HG02610 (cell line): Measurements from ENCODE around the gene PROSER1.
"Not testable (repeated sequence)": the region's sequence is repeated elsewhere in the genome, so short reads cannot be mapped to it uniquely, and the experiment has no call there.

Experiments used
- ATAC-seq: cut with Tn5 transposase; IDR thresholded peaks from one replicate; pipeline ENCODE4 v1.9.1; 2021; ENCODE audit warnings: mild to moderate bottlenecking, moderate library complexity; ENCODE audit not compliant: unreplicated experiment

Gene PROSER1

GRCh38 chr13:39032150-39032549 is 5.7 kb downstream of the PROSER1 start:
- no peak for ATAC-seq

GRCh38 chr13:39025433-39025839 is 12.5 kb downstream of the PROSER1 start:
- no peak for ATAC-seq

GRCh38 chr13:39023761-39024160 is 14.1 kb downstream of the PROSER1 start:
- ATAC-seq = no peak

- ATAC-seq = no peak
Observed at GRCh38 chr13:39023316-39023715, 14.6 kb downstream of the PROSER1 start.

GRCh38 chr13:39020853-39021462 is 16.9 kb downstream of the PROSER1 start:
- ATAC-seq = no peak

GRCh38 chr13:39016787-39017186 is 21.1 kb downstream of the PROSER1 start:
- ATAC-seq = peak; percentile 69

GRCh38 chr13:39016087-39016486 is 21.8 kb downstream of the PROSER1 start:
- peak; percentile 98 for ATAC-seq

GRCh38 chr13:39013462-39013861 is 24.4 kb downstream of the PROSER1 start:
- no peak for ATAC-seq

GRCh38 chr13:39012608-39013007 is 25.3 kb downstream of the PROSER1 start:
- ATAC-seq = no peak

GRCh38 chr13:39006371-39007111 is 31.3 kb downstream of the PROSER1 start:
- ATAC-seq = not testable (repeated sequence)

GRCh38 chr13:38998739-38999138 is 39.1 kb downstream of the PROSER1 start:
- ATAC-seq = no peak

GRCh38 chr13:38993381-38993780 is 44.5 kb downstream of the PROSER1 start:
- no peak for ATAC-seq

GRCh38 chr13:38990693-38991092 is 47.2 kb downstream of the PROSER1 start, which contains the start of gene STOML3:
Gene STOML3, minus strand, starts transcription at chr13:38990831. Its CDS starts 110 bp downstream, at chr13:38990721.
- ATAC-seq = no peak

GRCh38 chr13:38981096-38981495 is 56.8 kb downstream of the PROSER1 start:
- no peak for ATAC-seq

- no peak for ATAC-seq
Observed at GRCh38 chr13:38980750-38981078, 57.2 kb downstream of the PROSER1 start.

GRCh38 chr13:38979891-38980749 is 57.8 kb downstream of the PROSER1 start:
- no peak for ATAC-seq

GRCh38 chr13:38970380-38971051 is 67.4 kb downstream of the PROSER1 start:
- ATAC-seq = no peak

GRCh38 chr13:38969187-38969586 is 68.7 kb downstream of the PROSER1 start:
- ATAC-seq = no peak

GRCh38 chr13:38967446-38967845 is 70.4 kb downstream of the PROSER1 start:
- no peak for ATAC-seq

GRCh38 chr13:38965281-38965680 is 72.6 kb downstream of the PROSER1 start:
- ATAC-seq = no peak

- ATAC-seq = no peak
Observed at GRCh38 chr13:38960175-38960574, 77.7 kb downstream of the PROSER1 start.
